HG03575 (cell line): ENCODE measurements around the gene ILDR2.

Experiments
- ATAC-seq: cut with Tn5 transposase; IDR thresholded peaks from one replicate; pipeline ENCODE4 v1.9.1; 2021; ENCODE audit not compliant: unreplicated experiment, insufficient number of reproducible peaks, low FRiP score; ENCODE audit errors: extremely low read depth

ILDR2 gene

DNA sequence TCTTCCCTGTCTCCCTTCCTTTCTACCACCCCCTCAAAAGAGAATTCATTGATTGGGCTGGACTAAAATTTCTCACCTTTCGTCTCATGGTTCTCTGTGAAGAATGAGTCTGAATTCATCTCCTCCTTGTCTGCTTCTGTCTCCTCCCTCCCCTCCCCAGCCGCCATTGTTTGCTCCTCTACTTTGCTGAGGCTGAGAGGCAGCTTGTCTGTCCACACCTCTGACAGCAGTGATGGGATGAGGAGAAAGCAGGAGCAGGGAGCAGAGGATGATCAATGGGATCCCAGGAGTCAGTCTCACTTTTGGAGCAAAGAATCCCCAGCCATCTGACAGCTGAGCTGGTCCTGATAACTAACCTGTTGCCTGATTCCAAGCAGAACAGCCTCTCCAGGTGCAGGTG, 2.5 kb downstream of the ILDR2 start:
- no peak for ATAC-seq

DNA sequence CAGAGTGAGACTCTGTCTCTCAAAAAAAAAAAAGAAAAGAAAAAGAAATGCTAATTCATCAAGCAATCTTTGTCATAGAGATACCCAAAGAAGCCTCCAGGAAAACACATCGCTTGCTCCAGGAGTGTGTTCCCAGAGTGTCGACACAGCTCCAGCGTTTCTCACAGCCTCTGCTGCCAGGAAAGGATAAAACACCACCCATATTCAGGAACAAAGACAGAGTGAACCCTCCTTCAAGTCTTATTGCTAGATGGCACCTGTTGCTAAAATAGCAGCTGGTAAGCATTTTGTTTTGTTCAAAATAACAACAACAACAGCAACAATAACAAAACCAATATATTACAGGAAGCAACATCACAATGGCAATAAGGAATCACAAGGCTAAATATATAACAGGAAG, 3.1 kb downstream of the ILDR2 start:
- ATAC-seq, result no peak

DNA sequence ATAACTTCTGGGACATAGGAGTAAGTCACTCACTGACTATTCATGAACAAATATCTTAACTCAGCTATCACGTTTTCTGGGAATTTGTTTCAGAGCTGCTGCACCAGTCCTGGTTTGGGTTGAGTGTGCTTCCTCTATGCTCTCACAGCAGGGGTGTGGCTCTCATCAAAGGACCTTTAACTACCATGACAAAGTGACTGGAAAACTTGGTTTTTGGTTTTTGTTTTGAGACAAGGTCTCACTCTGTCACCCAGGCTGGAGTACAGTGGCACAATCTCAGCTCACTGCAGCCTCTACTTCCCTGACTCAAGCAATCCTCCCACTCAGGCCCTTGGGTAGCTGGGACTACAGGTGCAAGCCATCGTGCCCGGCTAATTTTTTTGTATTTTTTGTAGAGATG, 4.1 kb downstream of the ILDR2 start:
- no peak for ATAC-seq

DNA sequence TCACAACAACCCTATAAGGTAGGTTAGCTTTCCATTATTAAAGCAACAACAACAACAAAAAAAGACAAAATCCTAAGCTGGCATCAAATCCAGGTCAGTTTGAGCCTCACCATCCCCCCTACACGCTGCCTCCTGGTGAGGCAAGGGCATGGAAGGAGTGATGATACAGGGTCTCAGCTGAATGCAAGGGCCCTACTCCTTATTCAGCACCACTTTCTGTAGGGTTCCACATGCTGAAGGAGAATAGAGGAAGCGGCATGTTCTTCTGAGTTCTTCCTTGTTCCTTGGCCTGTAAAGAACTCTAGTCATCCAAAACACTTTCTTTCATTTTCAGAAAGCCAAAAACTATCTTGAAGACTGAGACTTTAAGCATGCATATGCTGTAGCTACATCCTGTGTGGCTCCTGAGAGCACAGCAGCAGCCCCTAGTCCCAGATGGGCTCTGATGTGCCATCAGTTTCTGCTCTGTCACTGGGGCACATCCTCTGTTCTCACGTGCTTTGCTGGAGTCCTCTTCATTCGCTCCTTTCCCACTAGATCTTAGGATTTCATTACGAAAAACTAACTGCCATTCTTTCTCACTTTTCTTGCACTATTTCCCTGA, 6.2 kb downstream of the ILDR2 start:
- ATAC-seq, result no peak

DNA sequence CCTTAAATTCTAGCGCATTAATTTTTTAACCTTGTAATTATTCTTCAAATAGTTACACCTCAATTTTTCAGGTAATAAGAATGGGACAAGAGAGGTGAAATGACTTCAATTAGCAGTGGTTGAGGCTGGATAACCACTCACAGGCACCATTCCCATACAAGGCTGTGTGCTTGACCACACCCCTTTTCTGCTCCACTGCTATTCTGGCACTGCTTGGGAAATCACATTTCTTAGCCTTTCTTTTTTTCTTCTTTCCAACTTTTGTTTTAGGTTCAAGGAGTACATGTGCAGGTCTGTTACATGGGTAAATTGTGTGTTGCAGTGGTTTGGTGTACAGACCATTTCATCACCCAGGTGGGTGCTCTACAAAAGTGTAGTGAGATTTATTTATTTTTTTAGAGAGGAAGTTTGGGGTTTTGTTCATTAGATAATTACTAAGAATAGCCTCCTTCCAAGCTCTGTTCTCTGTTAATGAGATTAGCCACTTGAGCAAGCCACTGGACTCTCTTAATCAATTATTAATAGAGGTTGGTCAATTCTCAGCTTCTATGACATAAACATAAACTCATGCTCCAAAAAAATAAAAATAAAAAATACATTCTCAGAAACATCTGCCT, 14.4 kb downstream of the ILDR2 start:
- ATAC-seq, result no peak

DNA sequence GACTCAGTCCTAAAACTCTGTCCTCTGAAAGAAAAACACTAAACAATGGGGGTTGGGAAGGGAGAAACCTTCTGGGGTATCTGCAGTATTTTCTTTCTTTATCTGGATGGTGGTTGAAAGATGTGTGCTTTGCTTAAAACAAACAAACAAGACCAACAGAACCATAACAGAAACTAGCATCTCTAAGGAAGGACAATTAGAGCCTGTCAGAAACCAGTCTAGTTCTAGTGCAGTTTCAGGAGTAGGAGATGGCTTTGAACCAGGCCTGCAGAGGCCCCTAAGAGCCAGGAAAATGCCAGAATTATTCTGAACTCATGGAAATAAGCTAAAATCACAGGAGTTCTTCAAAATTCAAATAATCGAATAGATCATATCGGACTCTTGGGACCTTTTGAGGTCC, 18.5 kb downstream of the ILDR2 start:
- no peak for ATAC-seq

DNA sequence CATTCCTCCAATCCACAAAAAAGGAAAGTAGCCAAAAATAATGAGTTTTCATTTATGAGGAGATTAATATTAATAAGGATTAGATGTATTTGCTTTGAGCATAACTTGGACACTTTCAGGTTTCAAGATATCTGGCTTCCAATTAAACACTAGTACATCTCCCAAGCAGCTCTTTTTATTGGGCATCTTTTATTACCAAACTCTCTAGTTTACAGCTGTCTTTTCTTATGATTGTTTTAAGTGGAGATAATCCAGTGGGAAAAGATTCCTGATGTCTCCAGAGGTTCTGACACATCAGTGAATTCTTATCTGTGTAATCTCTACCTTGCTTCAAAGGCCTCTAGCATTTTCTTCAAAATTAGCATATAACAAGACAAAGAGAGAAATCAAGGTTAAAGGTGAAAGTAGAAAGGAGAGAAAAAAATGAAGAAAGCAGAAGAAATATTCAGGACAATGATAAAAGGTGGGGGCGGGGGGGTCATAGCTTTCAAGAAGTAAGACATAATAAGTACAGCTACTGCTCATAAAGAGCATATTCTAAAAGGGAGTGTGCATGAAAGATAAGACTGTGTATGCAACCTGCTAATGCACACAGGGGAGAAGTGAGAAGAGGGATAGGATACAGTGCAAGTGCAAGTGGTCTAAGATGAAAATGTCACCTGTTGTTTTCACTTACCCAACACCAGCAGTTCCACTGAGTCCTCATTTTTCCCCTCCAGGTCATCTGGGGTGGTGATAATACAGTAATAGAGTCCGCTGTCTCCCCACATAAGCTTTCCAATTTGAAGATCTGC, 19.1 kb downstream of the ILDR2 start:
- no peak for ATAC-seq

DNA sequence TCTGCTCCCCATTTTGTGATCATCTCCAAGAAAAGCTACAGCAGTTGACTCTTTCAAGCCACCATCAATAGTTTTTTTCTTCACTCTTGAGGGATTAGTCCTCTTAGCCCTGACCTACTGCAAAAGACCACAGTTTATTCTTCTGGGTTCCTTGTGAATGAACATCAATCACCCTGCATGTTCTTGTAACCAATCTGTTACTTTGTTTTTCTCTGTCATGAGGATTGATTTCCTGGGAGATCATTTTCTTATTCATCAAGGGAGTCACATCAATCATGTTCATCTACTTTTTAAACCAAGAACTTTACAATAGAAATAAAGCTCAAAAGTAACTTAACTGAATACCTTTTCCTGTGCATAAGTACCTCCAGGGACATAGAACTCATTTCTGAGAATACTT, 21.8 kb downstream of the ILDR2 start:
- no peak for ATAC-seq

DNA sequence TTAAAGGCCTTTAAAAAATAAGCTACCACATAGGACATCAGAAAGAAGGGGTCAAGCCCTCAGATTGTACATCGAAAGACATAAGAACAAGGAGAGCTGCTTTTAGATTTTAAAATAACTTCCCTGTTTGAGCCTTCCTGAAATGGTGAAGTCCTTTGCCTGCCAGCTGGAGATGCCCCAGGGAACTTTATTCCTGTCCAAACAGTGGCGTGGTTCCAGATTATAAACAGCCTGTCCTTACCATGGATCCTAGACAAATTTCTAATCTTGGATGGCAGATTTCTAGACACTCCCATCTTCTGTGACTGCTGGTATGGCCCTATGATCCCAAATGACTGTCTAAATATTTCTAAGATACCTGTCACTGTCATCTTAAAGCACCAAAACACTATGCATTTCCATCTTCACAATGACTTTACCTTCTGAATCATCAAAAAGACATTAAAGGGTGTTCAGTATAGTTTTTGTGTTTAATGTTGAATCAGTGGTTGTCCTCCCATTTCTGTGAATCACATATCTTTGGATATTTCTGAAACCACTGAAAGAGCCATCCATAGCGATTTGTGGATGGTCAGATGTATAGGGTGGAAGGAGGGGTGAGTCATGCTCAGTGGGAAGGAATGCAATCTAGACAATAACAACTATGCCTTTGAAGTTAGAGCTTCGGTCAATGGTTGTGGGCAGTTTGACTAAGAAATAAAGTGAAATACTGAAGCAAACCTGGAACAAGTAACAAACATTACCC, 23.2 kb downstream of the ILDR2 start:
- no peak for ATAC-seq

DNA sequence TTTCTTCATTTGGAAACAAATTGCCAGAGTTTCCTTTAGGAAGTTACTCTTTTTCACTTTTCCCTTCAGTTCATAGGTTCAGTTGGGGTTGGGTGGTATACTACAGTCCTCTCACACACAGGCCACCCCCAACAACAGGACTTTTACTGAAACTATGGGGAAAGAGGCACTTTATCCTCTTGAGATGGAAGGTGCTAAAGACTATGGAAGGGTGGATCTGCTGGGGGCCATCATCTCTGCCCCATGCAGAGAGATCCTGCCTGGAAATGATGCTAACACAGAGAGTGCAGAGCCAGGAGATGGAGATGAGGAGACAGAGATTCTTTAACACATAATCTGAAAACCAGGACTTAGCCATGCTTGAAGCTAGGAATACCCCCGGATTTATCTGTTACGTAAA, 24.3 kb downstream of the ILDR2 start:
- no peak for ATAC-seq

DNA sequence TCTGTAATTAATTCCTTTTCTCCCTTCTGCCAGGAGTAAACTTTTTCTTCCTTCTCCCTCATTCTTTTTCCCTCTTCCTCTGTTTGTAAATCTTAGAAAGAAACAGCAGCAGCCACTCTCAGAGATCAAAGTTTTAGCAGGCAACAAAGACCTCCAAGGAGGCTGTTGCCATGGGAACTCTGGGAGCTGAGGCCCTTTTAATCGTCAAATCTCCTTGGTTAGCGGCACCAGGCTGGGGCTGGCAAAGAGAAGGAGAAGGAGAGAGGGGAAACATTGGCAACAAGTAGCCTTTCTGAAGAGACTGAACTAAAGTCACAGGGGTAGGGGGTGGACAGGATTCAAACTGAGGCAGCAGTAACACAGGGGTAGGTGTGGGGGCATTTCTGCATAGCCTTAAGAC, 25.2 kb downstream of the ILDR2 start:
- no peak for ATAC-seq

DNA sequence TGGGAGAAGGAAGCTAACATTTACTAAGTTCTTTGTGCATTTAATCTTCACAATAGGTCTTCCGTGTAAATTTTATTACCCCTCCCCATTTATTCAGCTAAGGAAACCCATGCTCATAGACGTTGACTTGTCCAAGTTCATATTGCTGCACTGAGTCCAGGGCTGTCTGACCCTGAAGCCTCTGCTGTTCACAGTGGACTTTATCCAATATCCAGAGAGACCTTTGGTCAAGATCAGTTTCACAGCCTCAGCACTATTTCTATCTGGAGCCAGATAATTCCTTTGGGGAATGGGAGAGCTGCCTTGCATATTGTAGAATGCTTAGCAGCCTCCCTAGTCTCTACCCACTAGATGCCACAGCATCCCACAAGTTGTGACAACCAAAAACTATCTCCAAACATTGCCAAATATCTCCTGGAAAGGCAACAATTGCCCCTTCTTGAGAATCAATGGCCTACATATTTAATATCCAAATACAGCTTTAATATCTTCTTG, 26.4 kb downstream of the ILDR2 start:
- no peak for ATAC-seq

DNA sequence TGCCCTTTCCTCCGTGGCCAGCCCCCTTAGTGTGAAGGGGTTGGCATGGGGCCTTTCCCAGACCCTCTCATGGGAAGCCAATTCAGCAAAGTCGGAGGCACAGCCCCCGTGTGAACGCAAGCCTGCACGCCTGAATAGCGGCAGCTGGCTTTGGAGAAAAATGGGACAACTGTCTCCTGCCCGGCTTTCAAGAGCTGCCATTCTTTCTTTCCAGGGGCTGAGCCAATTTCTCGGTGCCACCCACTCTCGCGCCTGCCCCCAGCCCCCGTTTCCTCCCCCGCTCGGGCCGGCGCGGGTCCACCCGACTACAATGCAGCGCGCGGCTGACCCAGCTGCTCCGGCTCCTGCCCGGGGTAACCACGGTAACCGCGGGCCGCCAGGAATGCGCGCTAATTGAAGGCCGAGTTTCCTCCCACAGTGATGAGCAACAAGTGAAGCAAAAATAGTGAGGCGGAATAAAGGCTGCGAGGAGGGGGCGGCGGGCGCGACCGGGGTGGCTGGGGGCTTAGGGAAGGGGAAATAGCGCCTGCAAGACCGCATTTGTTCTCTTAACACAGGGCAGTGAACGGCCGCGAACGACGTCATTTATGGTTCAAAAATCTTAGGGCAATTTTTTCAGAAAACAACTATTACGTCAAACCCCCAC, 27.8 kb downstream of the ILDR2 start:
- ATAC-seq, result no peak

DNA sequence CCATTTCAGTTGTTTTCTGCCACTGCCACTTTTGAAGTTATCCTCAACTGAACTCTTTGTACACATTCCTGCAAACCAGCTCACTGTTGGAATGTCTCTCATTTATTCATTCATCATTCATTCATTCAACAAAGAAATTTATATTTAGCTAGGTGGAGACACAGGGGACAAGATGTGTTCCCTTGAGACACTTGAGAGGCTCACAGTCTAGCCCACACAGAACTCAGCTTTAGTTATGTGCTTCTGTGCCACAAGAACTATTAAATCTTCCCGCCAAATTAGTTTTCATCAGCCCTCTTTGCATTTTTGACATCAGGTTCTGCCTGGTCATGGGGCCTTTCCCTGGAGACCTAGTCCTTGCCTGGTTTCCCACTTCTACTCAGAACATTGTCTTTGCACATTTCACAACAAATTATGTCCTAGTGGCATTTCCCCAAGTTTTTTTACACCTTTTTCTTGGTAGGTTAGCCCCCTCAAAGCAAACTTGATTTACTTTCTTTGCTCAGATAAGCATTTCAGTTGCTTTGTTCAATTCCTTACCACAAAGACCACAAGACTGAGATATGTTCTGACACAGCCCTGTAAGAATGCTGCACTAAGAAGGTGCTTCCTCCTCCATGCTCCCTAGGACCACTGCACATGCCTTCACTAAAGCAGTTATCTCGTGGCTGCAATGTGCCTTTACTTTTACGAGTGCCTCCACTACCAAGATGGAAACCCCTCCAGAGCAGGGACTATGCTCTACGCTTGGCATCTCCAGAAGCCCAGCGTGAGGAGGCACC, 31.0 kb downstream of the ILDR2 start:
- ATAC-seq, result no peak

DNA sequence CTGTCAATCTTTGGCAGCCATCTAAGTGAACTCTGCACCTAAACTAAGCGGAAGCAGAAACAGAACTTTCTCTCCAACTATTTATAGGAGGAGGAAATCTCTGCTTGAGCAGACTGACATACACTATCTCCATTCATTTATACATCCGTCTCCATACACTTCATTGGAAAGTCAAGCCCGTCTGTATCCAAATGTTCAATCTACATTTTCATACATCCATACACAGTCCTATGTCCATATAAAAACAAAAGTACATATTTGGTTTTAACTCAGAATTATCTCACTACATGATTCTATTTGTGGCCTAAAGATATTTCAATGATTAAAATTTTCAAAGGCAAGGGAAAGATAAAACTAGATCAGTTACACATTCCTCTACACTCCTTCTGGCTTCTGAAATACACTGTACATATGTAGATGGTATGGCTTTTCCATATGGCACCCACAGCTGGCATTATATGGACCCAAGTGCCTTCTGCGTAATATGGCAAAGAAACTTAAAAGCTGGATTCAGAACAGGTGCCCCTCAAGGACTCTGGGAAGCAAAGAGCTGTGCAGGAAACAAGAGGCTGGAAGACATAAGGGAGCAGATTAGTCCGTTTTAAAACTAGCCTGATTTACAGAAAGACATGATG, 35.5 kb downstream of the ILDR2 start:
- ATAC-seq, result no peak

DNA sequence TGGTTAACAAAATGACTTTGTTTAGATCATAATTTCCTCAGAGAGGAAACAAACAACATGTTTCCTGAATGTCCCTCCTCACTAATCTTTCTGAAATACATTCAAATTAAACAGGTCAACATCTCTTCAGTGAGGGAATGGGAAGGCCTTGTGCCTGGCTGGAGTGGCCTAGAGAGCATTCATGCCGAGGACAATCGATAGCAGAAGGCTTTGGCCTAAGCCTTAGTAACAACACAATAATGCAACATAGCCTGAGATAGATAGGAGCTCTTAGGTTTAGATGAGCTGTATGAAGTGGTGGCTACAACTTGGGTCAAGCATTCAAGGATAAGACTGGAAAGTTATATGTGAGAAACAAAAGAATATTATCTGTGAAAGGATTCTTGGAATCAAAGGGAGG, 37.4 kb downstream of the ILDR2 start:
- no peak for ATAC-seq

DNA sequence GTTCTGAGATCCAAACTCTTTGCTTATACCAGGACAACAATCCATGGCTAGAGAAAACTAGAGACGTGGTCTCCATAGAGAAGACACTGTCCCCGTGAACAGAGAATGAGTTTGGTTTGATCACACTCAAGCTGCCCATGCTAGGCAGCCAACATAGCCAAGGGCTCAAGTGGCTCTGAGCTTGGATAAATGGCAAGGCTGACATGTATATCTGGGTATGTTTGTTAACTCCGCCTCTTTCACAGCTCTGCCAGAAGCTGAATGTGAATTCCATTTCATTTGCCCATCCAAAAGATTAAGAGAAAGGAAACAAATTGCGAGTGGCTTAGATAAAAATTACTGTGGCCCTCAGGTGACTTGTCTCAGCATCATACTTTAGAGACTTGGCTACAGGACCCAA, 38.0 kb downstream of the ILDR2 start:
- ATAC-seq, result no peak

DNA sequence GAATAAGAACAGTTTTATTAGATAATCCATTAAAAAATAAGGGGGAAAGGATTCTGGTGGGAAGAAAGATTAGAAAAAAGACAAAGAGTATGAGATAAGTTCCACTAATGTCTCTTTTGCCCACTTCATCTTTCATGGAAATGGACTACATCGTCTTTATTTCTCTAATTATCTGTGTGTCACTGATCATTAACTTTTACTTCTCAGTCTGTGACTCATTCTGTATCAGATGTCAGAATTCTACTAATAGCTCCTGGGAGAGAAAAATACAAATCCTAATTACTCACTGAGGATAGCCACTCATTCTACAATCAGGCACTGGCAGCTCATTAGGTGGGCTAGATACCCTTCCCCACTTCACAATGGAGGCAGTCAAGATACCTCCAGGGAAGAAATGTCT, 41.7 kb downstream of the ILDR2 start:
- no peak for ATAC-seq
